GM19452 (cell line): ENCODE data around the gene NKRF.
"Not testable (repeated sequence)": the region's sequence is repeated elsewhere in the genome, so short reads cannot be mapped to it uniquely, and the experiment has no call there.

Source experiments
- ATAC-seq: cut with Tn5 transposase; IDR thresholded peaks from one replicate; pipeline ENCODE4 v1.9.1; 2021; ENCODE audit not compliant: unreplicated experiment

NKRF gene

GRCh38 chrX:119606280-119607017 is at the start of gene NKRF:
Gene NKRF, minus strand, starts transcription at chrX:119606424.
- peak; percentile 89 for ATAC-seq

GRCh38 chrX:119655125-119655524 is 48.9 kb upstream of the NKRF start:
- peak; percentile 69 for ATAC-seq

GRCh38 chrX:119654112-119654531 is 47.9 kb upstream of the NKRF start:
- no peak for ATAC-seq

- peak; percentile 13 for ATAC-seq
These were observed 42.2 kb upstream of the NKRF start for GRCh38 chrX:119648421-119648775.

GRCh38 chrX:119647552-119648420 is 41.6 kb upstream of the NKRF start:
- ATAC-seq: peak; percentile 96

- ATAC-seq: no peak
These were observed 40.9 kb upstream of the NKRF start for GRCh38 chrX:119647089-119647488.

GRCh38 chrX:119646515-119646914 is 40.3 kb upstream of the NKRF start:
- ATAC-seq: no peak

- no peak for ATAC-seq
These were observed 37.5 kb upstream of the NKRF start for GRCh38 chrX:119643696-119644095.

GRCh38 chrX:119640731-119641170 is 34.5 kb upstream of the NKRF start:
- ATAC-seq: no peak

- peak; percentile 70 for ATAC-seq
These were observed 32.7 kb upstream of the NKRF start for GRCh38 chrX:119638725-119639471.

GRCh38 chrX:119637421-119637820 is 31.2 kb upstream of the NKRF start:
- ATAC-seq: not testable (repeated sequence)

- peak; percentile 54 for ATAC-seq
These were observed 30.2 kb upstream of the NKRF start for GRCh38 chrX:119636419-119636818.

- no peak for ATAC-seq
These were observed 29.6 kb upstream of the NKRF start for GRCh38 chrX:119635799-119636198.

GRCh38 chrX:119635179-119635578 is 29.0 kb upstream of the NKRF start:
- no peak for ATAC-seq

- ATAC-seq: no peak
These were observed 19.6 kb upstream of the NKRF start for GRCh38 chrX:119625843-119626242.

GRCh38 chrX:119624951-119625668 is 18.9 kb upstream of the NKRF start:
- no peak for ATAC-seq

GRCh38 chrX:119624417-119624816 is 18.2 kb upstream of the NKRF start:
- ATAC-seq: no peak

- no peak for ATAC-seq
These were observed 16.4 kb upstream of the NKRF start for GRCh38 chrX:119622356-119623232.

- no peak for ATAC-seq
These were observed 12.2 kb upstream of the NKRF start for GRCh38 chrX:119618439-119618838.
